CD4-positive, CD25-positive, alpha-beta regulatory T cell (primary cell): ENCODE results near the gene SLC29A1. TPM values are rescaled to one million over a fixed set of nuclear protein-coding genes. Genes with fewer than 3 reads are reported as not detected.

Source experiments
- ATAC-seq, 2 donors: fragments of 150-1000 bp; cut with Tn5 transposase; one replicate each; pipeline ENCODE4 v1.10.0; 2021; ENCODE audit warnings: low read depth in 2 of 2, moderate number of reproducible peaks in 2 of 2, moderate library complexity in 1 of 2
- DNase-seq, 3 donors: peaks; one replicate each; pipeline versions ENCODE4 v3.0.0 to v3.0.0-alpha.2; 2012 to 2022; ENCODE audit warnings: mixed read lengths in 1 of 3
- H3K27ac ChIP-seq: one replicate; pipeline ENCODE4 v1.7.0; 2013; ENCODE audit warnings: mild to moderate bottlenecking, low read length; ENCODE audit not compliant: insufficient read depth, poor library complexity, severe bottlenecking
- H3K27me3 ChIP-seq: one replicate; pipeline ENCODE4 v1.7.0; 2013; ENCODE audit warnings: low read length; ENCODE audit not compliant: control insufficient read depth, insufficient read depth
- H3K36me3 ChIP-seq: one replicate; pipeline ENCODE4 v1.7.0; 2013; ENCODE audit warnings: mild to moderate bottlenecking, low read length, moderate library complexity; ENCODE audit not compliant: control insufficient read depth, insufficient read depth
- H3K4me1 ChIP-seq: 2 replicates; pipeline ENCODE4 v1.7.0; 2013; ENCODE audit warnings: mild to moderate bottlenecking, low read length; ENCODE audit not compliant: insufficient read depth, control insufficient read depth, poor library complexity, severe bottlenecking
- H3K4me3 ChIP-seq: one replicate; pipeline ENCODE4 v1.7.0; 2013; ENCODE audit warnings: low read depth, mild to moderate bottlenecking, low read length, moderate library complexity
- H3K9me3 ChIP-seq, 2 experiments: 1 replicate in 1 of 2; 2 replicates in 1 of 2; pipeline ENCODE4 v1.7.0; 2013; ENCODE audit warnings: low read length in 2 of 2, mild to moderate bottlenecking in 1 of 2, moderate library complexity in 1 of 2; ENCODE audit not compliant: control insufficient read depth in 2 of 2
- H3K27ac Mint-ChIP-seq, 3 donors: one replicate each; pipeline ENCODE4 v1.8.0; 2020 to 2022; ENCODE audit warnings: mild to moderate bottlenecking in 3 of 3, mixed read lengths in 3 of 3, moderate library complexity in 2 of 3
- H3K27me3 Mint-ChIP-seq: one replicate; pipeline ENCODE4 v1.8.0; 2022; ENCODE audit warnings: mild to moderate bottlenecking, mixed read lengths
- H3K36me3 Mint-ChIP-seq: one replicate; pipeline ENCODE4 v1.8.0; 2020; ENCODE audit warnings: mixed read lengths
- H3K4me1 Mint-ChIP-seq, 4 donors: one replicate each; pipeline ENCODE4 v1.8.0; 2020 to 2022; ENCODE audit warnings: mixed read lengths in 4 of 4, mild to moderate bottlenecking in 1 of 4
- H3K4me3 Mint-ChIP-seq, 4 donors: one replicate each; pipeline ENCODE4 v1.8.0; 2020 to 2022; ENCODE audit warnings: mild to moderate bottlenecking in 4 of 4, mixed read lengths in 4 of 4, moderate library complexity in 3 of 4
- H3K9me3 Mint-ChIP-seq, 7 donors: one replicate each; pipeline ENCODE4 v1.8.0; 2020 to 2022; ENCODE audit warnings: mixed read lengths in 7 of 7, mild to moderate bottlenecking in 3 of 7, moderate library complexity in 2 of 7
- polyA plus RNA-seq, 4 donors: library from polyadenylated mRNA; unstranded; fragments of 300-500 nt; fragmentation: Illumina TruSeq; gene quantifications; one replicate each; pipeline ENCODE4 v1.2.3, GENCODE V29; 2021
- total RNA-seq: library from RNA; stranded (reverse); gene quantifications from one replicate; pipeline ENCODE4 v1.2.3, GENCODE V29; 2022

SLC29A1 gene
- total and polyA plus RNA-seq, 5 donors from 2014 or later = 2.6 to 6.1 (median 3.6) TPM

GRCh38 chr6:44272529-44272928 lies 49.1 kb downstream of the SLC29A1 start:
- peaks cover 22% of the 10 kb centered on the region for H3K27me3 ChIP-seq
- no peak overlapping the region for H3K27ac ChIP-seq
- H3K4me3 Mint-ChIP-seq = peak overlapping the region in 2 of 4 donors; percentile 16 to 90
- H3K27me3 Mint-ChIP-seq = peaks cover 71% of the 10 kb centered on the region
- H3K36me3 ChIP-seq = no peaks in the 10 kb centered on the region
- DNase-seq (no peak), ATAC-seq (no peak)
- H3K27ac Mint-ChIP-seq = no peak overlapping the region
- peaks cover 0 to 27% (median 13%) of the 10 kb centered on the region in 4 donors for H3K4me1 Mint-ChIP-seq
- H3K4me1 ChIP-seq = peaks cover 14% of the 10 kb centered on the region
- H3K9me3 ChIP-seq = no peaks in the 10 kb centered on the region
- peaks cover 0 to 2% (median 0%) of the 10 kb centered on the region in 7 donors for H3K9me3 Mint-ChIP-seq
- H3K4me3 ChIP-seq = no peak overlapping the region
- peaks cover 3% of the 10 kb centered on the region for H3K36me3 Mint-ChIP-seq

GRCh38 chr6:44272999-44273566 lies 49.7 kb downstream of the SLC29A1 start:
- no peaks in the 10 kb centered on the region for H3K9me3 ChIP-seq
- peaks cover 0 to 2% (median 0%) of the 10 kb centered on the region in 7 donors for H3K9me3 Mint-ChIP-seq
- no peak for ATAC-seq
- peaks cover 70% of the 10 kb centered on the region for H3K27me3 Mint-ChIP-seq
- H3K4me1 ChIP-seq = peaks cover 14% of the 10 kb centered on the region
- no peak overlapping the region for H3K4me3 ChIP-seq
- no peak for DNase-seq
- H3K27me3 ChIP-seq = peaks cover 23% of the 10 kb centered on the region
- no peak overlapping the region for H3K27ac ChIP-seq
- peaks cover 3% of the 10 kb centered on the region for H3K36me3 Mint-ChIP-seq
- peaks cover 0 to 23% (median 10%) of the 10 kb centered on the region in 4 donors for H3K4me1 Mint-ChIP-seq
- no peak overlapping the region for H3K27ac Mint-ChIP-seq
- peak overlapping the region in 2 of 4 donors; percentile 16 to 90 for H3K4me3 Mint-ChIP-seq
- no peaks in the 10 kb centered on the region for H3K36me3 ChIP-seq

- no peak for DNase-seq
- H3K4me1 ChIP-seq = peaks cover 14% of the 10 kb centered on the region
- H3K27me3 Mint-ChIP-seq = peaks cover 71% of the 10 kb centered on the region
- H3K36me3 Mint-ChIP-seq = peaks cover 3% of the 10 kb centered on the region
- no peak overlapping the region for H3K27ac Mint-ChIP-seq
- H3K27me3 ChIP-seq = peaks cover 23% of the 10 kb centered on the region
- H3K9me3 Mint-ChIP-seq = peaks cover 0 to 2% (median 0%) of the 10 kb centered on the region in 7 donors
- H3K27ac ChIP-seq = no peak overlapping the region
- no peak overlapping the region for H3K4me3 ChIP-seq
- no peak for ATAC-seq
- no peaks in the 10 kb centered on the region for H3K9me3 ChIP-seq
- H3K4me1 Mint-ChIP-seq = peaks cover 0 to 23% (median 10%) of the 10 kb centered on the region in 4 donors
- H3K36me3 ChIP-seq = no peaks in the 10 kb centered on the region
- H3K4me3 Mint-ChIP-seq = peak overlapping the region in 1 of 4 donors; percentile 90
Measured at GRCh38 chr6:44273617-44274016, 50.2 kb downstream of the SLC29A1 start.

- DNase-seq (no peak), ATAC-seq (no peak)
- Histone ChIP-seq H3K27ac (no peak overlapping the region), H3K9me3 (no peaks in the 10 kb centered on the region), H3K4me3 (no peak overlapping the region), H3K4me1 (peaks cover 14% of the 10 kb centered on the region), H3K27me3 (peaks cover 9% of the 10 kb centered on the region), H3K36me3 (no peaks in the 10 kb centered on the region)
- Mint-ChIP-seq H3K4me3 (no peak overlapping the region), H3K36me3 (peaks cover 3% of the 10 kb centered on the region), H3K9me3 (peaks cover 0 to 2% (median 0%) of the 10 kb centered on the region in 7 donors), H3K4me1 (peaks cover 0 to 14% (median 0%) of the 10 kb centered on the region in 4 donors), H3K27me3 (peaks cover 62% of the 10 kb centered on the region), H3K27ac (no peak overlapping the region)
Measured at GRCh38 chr6:44275271-44275748, 51.9 kb downstream of the SLC29A1 start.

- peaks cover 62% of the 10 kb centered on the region for H3K27me3 Mint-ChIP-seq
- no peaks in the 10 kb centered on the region for H3K9me3 ChIP-seq
- H3K27me3 ChIP-seq = peaks cover 9% of the 10 kb centered on the region
- no peak overlapping the region for H3K27ac Mint-ChIP-seq
- ATAC-seq (peak; percentile 52 to 54), DNase-seq (no peak)
- H3K9me3 Mint-ChIP-seq = peaks cover 0 to 2% (median 0%) of the 10 kb centered on the region in 7 donors
- no peaks in the 10 kb centered on the region for H3K36me3 ChIP-seq
- peaks cover 0 to 13% (median 0%) of the 10 kb centered on the region in 4 donors for H3K4me1 Mint-ChIP-seq
- no peak overlapping the region for H3K27ac ChIP-seq
- H3K4me1 ChIP-seq = peaks cover 12% of the 10 kb centered on the region
- no peak overlapping the region for H3K4me3 ChIP-seq
- H3K36me3 Mint-ChIP-seq = peaks cover 3% of the 10 kb centered on the region
- H3K4me3 Mint-ChIP-seq = no peak overlapping the region
Measured at GRCh38 chr6:44275749-44276648, 52.6 kb downstream of the SLC29A1 start.

GRCh38 chr6:44276667-44277640 lies 53.6 kb downstream of the SLC29A1 start:
- H3K27me3 Mint-ChIP-seq = peaks cover 53% of the 10 kb centered on the region
- H3K27ac Mint-ChIP-seq = no peak overlapping the region
- peaks cover 3% of the 10 kb centered on the region for H3K36me3 Mint-ChIP-seq

GRCh38 chr6:44277763-44278162 lies 54.4 kb downstream of the SLC29A1 start:
- Mint-ChIP-seq H3K36me3 (peaks cover under 1% of the 10 kb centered on the region), H3K4me3 (peak overlapping the region in 2 of 4 donors; percentile 8 to 11), H3K4me1 (peaks cover 0 to 7% (median 0%) of the 10 kb centered on the region in 4 donors), H3K27me3 (peaks cover 52% of the 10 kb centered on the region), H3K27ac (no peak overlapping the region), H3K9me3 (no peaks in the 10 kb centered on the region)
- no peaks in the 10 kb centered on the region for H3K9me3 ChIP-seq
- peaks cover 6% of the 10 kb centered on the region for H3K27me3 ChIP-seq
- H3K27ac ChIP-seq = no peak overlapping the region
- no peak overlapping the region for H3K4me3 ChIP-seq
- no peaks in the 10 kb centered on the region for H3K36me3 ChIP-seq
- H3K4me1 ChIP-seq = peaks cover 9% of the 10 kb centered on the region
- DNase-seq (no peak), ATAC-seq (no peak)

More at GRCh38 chr6:44276667-44277640, 53.6 kb downstream of the SLC29A1 start:
- Mint-ChIP-seq H3K4me1 (peaks cover 0 to 7% (median 0%) of the 10 kb centered on the region in 4 donors), H3K4me3 (peak overlapping the region in 2 of 4 donors; percentile 47 to 62), H3K9me3 (peaks cover 0 to 2% (median 0%) of the 10 kb centered on the region in 7 donors)
- no peaks in the 10 kb centered on the region for H3K9me3 ChIP-seq
- H3K4me1 ChIP-seq = peaks cover 9% of the 10 kb centered on the region
- H3K27ac ChIP-seq = no peak overlapping the region
- H3K27me3 ChIP-seq = peaks cover 7% of the 10 kb centered on the region
- DNase-seq = no peak
- no peak overlapping the region for H3K4me3 ChIP-seq
- ATAC-seq = no peak
- H3K36me3 ChIP-seq = no peaks in the 10 kb centered on the region
